ACC112 (cell line): ENCODE measurements around the gene COG4.

Experiments
- H2AFZ ChIP-seq: fragments of 200-600 bp; sonication (generic); one replicate; pipeline ENCODE4 v1.6.0; 2017; ENCODE audit warnings: antibody characterized with exemption, low read length; ENCODE audit not compliant: unreplicated experiment
- H3K27ac ChIP-seq: fragments of 200-600 bp; sonication (generic); 2 replicates; pipeline ENCODE4 v1.5.1; 2014; ENCODE audit warnings: low read depth, mild to moderate bottlenecking, antibody characterized with exemption, low read length, moderate library complexity
- H3K27me3 ChIP-seq: fragments of 200-600 bp; sonication (generic); 2 replicates; pipeline ENCODE4 v1.6.1; 2014; ENCODE audit warnings: mild to moderate bottlenecking, antibody characterized with exemption, low read length, moderate library complexity, mixed read lengths; ENCODE audit not compliant: insufficient read depth
- H3K36me3 ChIP-seq: fragments of 200-600 bp; sonication (generic); 2 replicates; pipeline ENCODE4 v1.6.1; 2016; ENCODE audit warnings: mild to moderate bottlenecking, antibody characterized with exemption, low read length, moderate library complexity, mixed read lengths; ENCODE audit not compliant: insufficient read depth
- H3K4me1 ChIP-seq: fragments of 200-600 bp; sonication (generic); one replicate; pipeline ENCODE4 v1.6.1; 2016; ENCODE audit warnings: low read length, mixed read lengths; ENCODE audit not compliant: insufficient read depth, unreplicated experiment, control insufficient read depth
- H3K4me3 ChIP-seq: fragments of 200-600 bp; sonication (generic); 2 replicates; pipeline ENCODE4 v1.5.1; 2014; ENCODE audit warnings: mild to moderate bottlenecking, low read depth, low read length
- H3K79me2 ChIP-seq: fragments of 200-600 bp; sonication (generic); one replicate; pipeline ENCODE4 v1.6.0; 2016; ENCODE audit warnings: low read length; ENCODE audit not compliant: control insufficient read depth, unreplicated experiment, insufficient read depth

The COG4 gene

DNA sequence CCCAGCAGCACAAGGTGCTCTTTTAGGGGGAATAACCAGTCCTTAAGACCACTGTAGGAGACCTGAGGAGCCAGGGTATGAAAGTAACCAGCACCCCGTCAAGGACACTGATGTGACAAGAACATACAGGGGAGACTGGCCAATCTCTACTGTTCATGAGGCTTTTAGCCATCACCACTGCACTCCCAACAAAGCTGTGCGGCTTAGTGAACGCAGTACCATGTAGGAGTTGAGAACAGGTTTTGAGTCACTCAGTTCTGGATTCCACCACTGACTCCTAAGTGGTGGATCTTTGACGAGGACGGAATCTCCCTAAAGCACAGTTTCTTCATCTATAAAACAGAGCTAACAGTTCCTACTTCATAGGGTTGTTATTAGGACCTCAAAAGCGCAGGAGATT is 26.8 kb downstream of the COG4 start:
- H3K27ac ChIP-seq = no peak overlapping the region

DNA sequence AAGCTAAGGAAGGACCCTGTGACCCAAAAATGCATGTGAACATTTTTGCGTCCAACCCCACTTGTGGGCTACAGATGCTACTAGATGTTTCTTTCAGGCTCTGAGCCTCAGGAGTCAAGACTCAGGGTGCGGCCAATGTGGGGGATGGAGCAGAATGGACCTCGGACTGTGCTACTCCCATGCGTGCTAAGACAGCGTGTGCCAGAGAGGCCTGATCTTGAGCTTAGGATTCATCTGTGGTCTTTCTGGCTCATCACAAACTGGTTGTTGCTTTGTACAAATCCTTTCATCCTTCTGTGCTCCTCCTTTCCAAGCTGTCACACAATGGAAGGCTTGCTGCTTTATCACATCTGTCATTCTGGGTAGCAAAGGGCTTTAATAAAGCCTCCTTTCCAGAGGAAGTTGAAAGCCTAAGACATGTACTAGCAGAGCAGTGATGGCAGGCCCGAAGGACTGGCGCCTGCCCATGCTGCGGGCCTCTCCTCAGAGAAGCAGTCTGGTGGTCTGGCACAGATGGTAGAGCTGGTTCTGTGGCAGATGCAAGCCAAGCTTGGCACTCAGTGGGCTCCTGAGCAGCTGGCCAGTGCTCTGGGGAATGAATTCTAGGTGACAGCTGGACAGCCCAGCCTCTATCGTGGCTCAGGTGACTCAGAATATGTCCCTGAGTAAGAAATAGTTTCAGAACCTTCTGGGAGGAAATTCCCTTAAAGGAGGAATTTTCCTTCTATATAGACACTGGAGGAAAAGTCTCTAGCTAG is 27.8 kb downstream of the COG4 start:
- H3K4me3 ChIP-seq = no peak overlapping the region
- H3K27me3 ChIP-seq = no peaks in the 10 kb centered on the region
- H3K36me3 ChIP-seq = peaks cover 14% of the 10 kb centered on the region
- peaks cover 7% of the 10 kb centered on the region for H3K4me1 ChIP-seq
- no peak overlapping the region for H2AFZ ChIP-seq
- no peaks in the 10 kb centered on the region for H3K79me2 ChIP-seq
- no peak overlapping the region for H3K27ac ChIP-seq

More for the DNA sequence above, 26.8 kb downstream of the COG4 start:
- no peaks in the 10 kb centered on the region for H3K27me3 ChIP-seq
- H2AFZ ChIP-seq = no peak overlapping the region
- no peak overlapping the region for H3K4me3 ChIP-seq
- H3K36me3 ChIP-seq = peaks cover 17% of the 10 kb centered on the region
- H3K4me1 ChIP-seq = peaks cover 7% of the 10 kb centered on the region
- no peaks in the 10 kb centered on the region for H3K79me2 ChIP-seq

DNA sequence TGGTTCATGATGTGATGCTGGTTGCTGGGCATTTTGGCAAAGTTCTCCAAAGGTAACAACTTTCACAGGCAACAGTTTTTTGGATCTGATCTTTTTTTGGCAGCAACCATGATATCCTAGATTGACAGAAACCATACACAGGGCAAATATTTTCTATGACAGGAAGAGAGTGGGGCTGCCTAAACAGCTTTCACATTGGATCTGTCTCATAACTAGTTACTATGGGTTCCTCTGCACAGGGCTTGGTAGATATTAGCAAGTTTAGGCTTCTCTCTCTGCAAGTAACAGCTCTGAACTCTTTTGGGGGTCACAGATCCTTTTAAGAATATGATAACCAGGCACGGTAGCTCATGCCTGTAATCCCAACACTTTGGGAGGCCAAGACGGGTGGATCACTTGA is 28.6 kb downstream of the COG4 start:
- Histone ChIP-seq H3K27me3 (no peaks in the 10 kb centered on the region), H2AFZ (no peak overlapping the region), H3K36me3 (peaks cover 18% of the 10 kb centered on the region), H3K79me2 (no peaks in the 10 kb centered on the region), H3K4me3 (no peak overlapping the region), H3K27ac (no peak overlapping the region), H3K4me1 (peaks cover 7% of the 10 kb centered on the region)

DNA sequence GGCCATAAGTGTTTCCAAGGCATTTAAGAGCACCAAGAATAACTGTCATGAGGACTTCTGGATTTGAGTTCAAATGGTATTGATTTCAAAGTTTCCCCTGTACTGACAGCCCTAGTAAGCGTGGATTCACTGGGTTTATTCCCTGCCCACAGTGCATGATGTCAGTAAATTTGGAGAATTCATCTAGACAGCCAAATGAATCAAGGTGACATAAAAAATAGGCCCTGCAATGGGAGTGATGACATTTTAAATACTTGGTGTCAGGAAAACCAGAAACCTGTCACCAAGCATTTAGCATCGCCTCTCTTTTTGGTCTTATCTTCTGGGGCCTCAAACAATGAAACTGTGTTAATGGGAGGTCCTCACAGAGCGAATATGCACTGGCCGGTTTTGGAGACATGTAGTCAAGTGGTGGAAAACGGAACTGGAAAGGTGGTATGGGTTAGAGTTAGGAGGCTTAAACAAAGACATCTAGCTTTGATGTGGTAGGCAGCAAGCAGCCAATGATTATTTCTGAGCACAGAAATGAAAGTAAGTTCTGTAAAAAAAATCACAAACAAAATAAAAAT is 29.1 kb downstream of the COG4 start:
- Histone ChIP-seq H3K36me3 (peaks cover 18% of the 10 kb centered on the region), H3K27me3 (no peaks in the 10 kb centered on the region), H2AFZ (no peak overlapping the region), H3K4me1 (peaks cover 7% of the 10 kb centered on the region), H3K79me2 (no peaks in the 10 kb centered on the region), H3K4me3 (no peak overlapping the region), H3K27ac (no peak overlapping the region)

DNA sequence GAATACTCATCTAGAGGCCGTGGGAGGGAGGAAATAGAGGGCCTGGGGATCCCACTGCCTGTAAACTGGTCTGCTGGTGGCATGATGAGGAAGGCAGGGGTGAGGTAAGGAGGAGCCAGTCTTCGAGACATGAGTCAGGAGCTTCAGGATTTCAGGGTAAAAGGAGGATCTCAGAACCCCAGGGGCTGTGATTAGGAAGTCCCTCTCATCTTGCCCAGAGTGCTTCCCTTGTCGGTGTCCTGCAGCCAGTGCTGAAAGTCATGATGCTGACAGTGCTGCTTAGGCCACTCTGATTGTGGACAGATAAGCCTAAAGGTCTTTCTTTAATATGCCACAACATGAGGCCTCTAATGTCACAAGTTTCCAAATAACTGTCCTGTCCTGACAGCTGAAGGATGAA is 29.6 kb downstream of the COG4 start:
- Histone ChIP-seq H3K4me1 (peaks cover 10% of the 10 kb centered on the region), H2AFZ (no peak overlapping the region), H3K27me3 (no peaks in the 10 kb centered on the region), H3K27ac (no peak overlapping the region), H3K36me3 (peaks cover 18% of the 10 kb centered on the region), H3K79me2 (no peaks in the 10 kb centered on the region), H3K4me3 (no peak overlapping the region)

DNA sequence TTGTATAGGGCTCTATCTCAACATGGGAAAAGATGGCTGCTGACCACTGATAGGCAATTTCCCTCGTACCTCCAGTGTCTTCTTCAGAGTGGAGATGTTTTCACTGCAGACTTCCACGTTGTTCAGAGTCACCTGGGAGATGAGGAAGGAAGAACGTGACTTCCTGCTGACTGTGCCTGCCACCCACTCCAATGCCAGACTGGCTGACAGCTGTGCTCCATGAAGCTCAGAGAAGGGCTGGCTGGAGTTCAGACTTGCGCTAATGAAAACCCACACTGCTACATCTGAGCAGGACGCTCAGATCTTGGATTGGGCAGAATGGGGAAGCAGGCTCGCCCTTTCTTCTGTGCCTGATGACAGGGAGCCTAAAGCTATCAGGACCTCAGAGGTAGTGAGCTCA is 33.1 kb downstream of the COG4 start:
- Histone ChIP-seq H3K27me3 (no peaks in the 10 kb centered on the region), H3K4me1 (peaks cover 11% of the 10 kb centered on the region), H3K27ac (no peak overlapping the region), H3K4me3 (no peak overlapping the region), H2AFZ (no peak overlapping the region), H3K79me2 (no peaks in the 10 kb centered on the region), H3K36me3 (peaks cover 5% of the 10 kb centered on the region; the same call in 1 of the 2 replicates)

DNA sequence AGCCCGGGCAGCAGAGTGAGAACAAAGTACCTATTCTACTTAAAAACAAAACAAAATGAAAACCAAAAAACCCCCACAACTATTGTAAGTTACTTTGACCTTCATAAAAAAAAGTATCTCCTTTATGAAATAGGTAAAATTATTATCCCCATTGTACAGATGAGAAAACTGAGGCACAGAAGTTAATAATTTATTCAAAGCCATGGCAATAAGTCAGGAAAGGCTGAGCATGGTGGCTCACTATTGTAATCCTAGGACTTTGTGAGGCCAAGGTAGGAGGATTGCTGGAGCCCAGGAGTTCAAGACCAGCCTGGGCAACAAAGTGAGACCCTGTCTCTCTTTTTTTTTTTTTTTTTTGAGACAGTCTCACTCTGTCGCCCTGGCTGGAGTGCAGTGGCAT is 38.5 kb downstream of the COG4 start:
- no peak overlapping the region for H3K4me3 ChIP-seq
- no peak overlapping the region for H2AFZ ChIP-seq
- H3K27ac ChIP-seq = no peak overlapping the region
- no peaks in the 10 kb centered on the region for H3K27me3 ChIP-seq
- H3K36me3 ChIP-seq = peaks cover 21% of the 10 kb centered on the region; the same call in 1 of the 2 replicates
- peaks cover 18% of the 10 kb centered on the region for H3K4me1 ChIP-seq
- H3K79me2 ChIP-seq = no peaks in the 10 kb centered on the region

DNA sequence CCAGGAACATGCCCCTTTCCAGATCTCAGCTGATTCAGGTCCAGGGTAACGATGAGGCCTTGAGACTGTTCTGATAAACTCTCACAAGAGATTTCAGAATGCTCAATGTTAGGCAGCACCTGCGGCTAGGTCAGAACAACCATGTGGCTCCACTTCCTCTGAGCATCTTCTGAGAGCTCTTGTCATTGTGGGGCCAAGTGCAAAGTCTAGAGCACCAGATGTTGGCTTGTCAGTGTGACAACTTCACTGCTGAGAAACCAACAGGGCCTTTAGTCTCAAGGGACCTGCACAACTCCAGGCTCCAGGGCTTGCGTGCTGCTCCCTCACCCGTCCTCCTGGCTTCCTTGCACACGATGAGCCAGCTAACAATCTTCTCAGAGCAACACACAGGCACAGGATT is 39.9 kb downstream of the COG4 start:
- 0 out of 2 replicates have a peak overlapping the region, but pooled peaks have one; percentile 61 for H3K27ac ChIP-seq
- H2AFZ ChIP-seq = no peak overlapping the region
- H3K79me2 ChIP-seq = no peaks in the 10 kb centered on the region
- peaks cover 22% of the 10 kb centered on the region; the same call in 1 of the 2 replicates for H3K36me3 ChIP-seq
- H3K4me1 ChIP-seq = peaks cover 17% of the 10 kb centered on the region
- no peak overlapping the region for H3K4me3 ChIP-seq
- H3K27me3 ChIP-seq = no peaks in the 10 kb centered on the region

DNA sequence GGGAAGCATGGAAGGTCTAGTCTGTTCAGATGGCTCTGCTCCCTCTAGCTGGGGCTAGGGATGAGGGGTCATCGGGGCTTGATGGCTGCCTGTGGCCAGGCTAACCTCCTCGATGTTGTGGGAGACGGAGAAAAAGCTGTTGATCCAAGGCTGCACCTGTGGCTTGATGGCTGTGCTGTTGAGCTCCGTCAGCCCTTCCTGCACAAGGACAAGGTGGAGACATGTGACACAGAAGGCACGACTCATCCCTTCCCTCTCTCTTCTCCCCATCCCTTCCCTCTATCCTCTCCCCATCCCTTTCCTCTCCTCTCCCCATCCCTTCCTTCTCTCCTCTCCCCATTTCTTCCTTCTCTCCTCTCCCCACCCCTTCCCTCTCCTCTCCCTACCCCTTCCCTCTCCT is 40.7 kb downstream of the COG4 start:
- Histone ChIP-seq H2AFZ (no peak overlapping the region), H3K4me3 (no peak overlapping the region), H3K79me2 (no peaks in the 10 kb centered on the region), H3K27ac (peak overlapping the region; percentile 61), H3K27me3 (no peaks in the 10 kb centered on the region), H3K36me3 (peaks cover 22% of the 10 kb centered on the region; the same call in 1 of the 2 replicates), H3K4me1 (peaks cover 18% of the 10 kb centered on the region)

DNA sequence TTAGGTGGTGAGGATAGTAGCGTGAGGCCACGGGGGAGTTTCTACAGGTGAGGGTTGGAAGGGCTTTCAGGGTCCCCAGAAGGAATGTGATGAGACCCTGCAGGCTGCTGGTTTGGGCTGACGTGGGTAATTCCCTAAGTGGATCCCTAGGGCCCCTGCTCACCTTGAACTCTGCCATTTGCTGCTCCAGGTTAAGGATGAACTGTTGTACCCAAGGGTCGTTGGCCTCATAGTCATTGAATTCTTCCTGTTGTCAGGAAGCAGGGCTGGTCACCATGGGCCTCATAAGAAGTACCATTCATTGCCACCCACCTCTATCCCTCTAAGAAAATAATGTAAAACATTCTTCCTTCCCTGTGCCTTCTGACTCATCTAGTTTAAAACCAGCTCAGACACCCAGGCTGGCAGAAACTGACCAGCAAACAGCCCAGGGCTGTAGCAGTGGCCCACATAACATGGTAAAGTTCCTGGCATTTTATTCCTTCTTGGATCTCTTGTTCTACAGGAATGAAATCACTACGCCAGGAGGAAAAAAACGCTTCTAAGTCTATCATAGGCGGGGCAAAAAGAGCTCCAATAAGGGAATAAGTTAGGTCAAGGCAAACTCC is 41.3 kb downstream of the COG4 start:
- H3K27ac ChIP-seq = peak overlapping the region; percentile 61
- H3K4me3 ChIP-seq = no peak overlapping the region
- no peaks in the 10 kb centered on the region for H3K27me3 ChIP-seq
- H3K79me2 ChIP-seq = no peaks in the 10 kb centered on the region
- H3K4me1 ChIP-seq = peaks cover 18% of the 10 kb centered on the region
- H2AFZ ChIP-seq = no peak overlapping the region
- peaks cover 22% of the 10 kb centered on the region; the same call in 1 of the 2 replicates for H3K36me3 ChIP-seq
